Lung (tissue), 12 donors: ENCODE measurements around the gene FGD5. TPM values are rescaled to one million over a fixed set of nuclear protein-coding genes. Genes with fewer than 3 reads are reported as not detected.
A peak's percentile ranks its signal among the peaks of the same experiment; 100 is the strongest.

Experiments
- ATAC-seq: fragments of 200-7000 bp; cut with Tn5 transposase; one replicate; pipeline ENCODE4 v1.9.1; 2020; ENCODE audit warnings: moderate number of reproducible peaks; ENCODE audit not compliant: insufficient read depth, low FRiP score
- DNase-seq, 3 donors: peaks; one replicate each; pipeline ENCODE4 v3.0.0-alpha.2; 2013 to 2017
- H3K27ac ChIP-seq, 2 donors: one replicate each; pipeline ENCODE4 v1.5.1; 2013; ENCODE audit warnings: mild to moderate bottlenecking in 2 of 2, moderate library complexity in 2 of 2, control low read depth in 1 of 2, inconsistent platforms in 1 of 2, low read depth in 1 of 2, low read length in 1 of 2
- H3K27me3 ChIP-seq, 3 donors: one replicate each; pipeline ENCODE4 v1.5.1; 2013; ENCODE audit warnings: low read length in 2 of 3; ENCODE audit not compliant: control insufficient read depth in 3 of 3, insufficient read depth in 3 of 3
- H3K36me3 ChIP-seq, 4 donors: one replicate each; pipeline ENCODE4 v1.5.1; 2013; ENCODE audit warnings: low read length in 4 of 4, mild to moderate bottlenecking in 1 of 4, moderate library complexity in 1 of 4; ENCODE audit not compliant: control insufficient read depth in 4 of 4, insufficient read depth in 4 of 4
- H3K4me1 ChIP-seq, 5 donors: one replicate each; pipeline ENCODE4 v1.5.1; 2013; ENCODE audit warnings: low read length in 5 of 5, mild to moderate bottlenecking in 2 of 5, moderate library complexity in 1 of 5; ENCODE audit not compliant: control insufficient read depth in 5 of 5, insufficient read depth in 5 of 5
- H3K4me3 ChIP-seq: one replicate; pipeline ENCODE4 v1.5.1; 2013; ENCODE audit warnings: mild to moderate bottlenecking, control low read depth, moderate library complexity
- H3K9ac ChIP-seq, 2 donors: one replicate each; pipeline ENCODE4 v1.5.1; 2013; ENCODE audit warnings: low read length in 2 of 2, control low read depth in 1 of 2; ENCODE audit not compliant: insufficient read depth in 1 of 2
- H3K9me3 ChIP-seq, 4 donors: one replicate each; pipeline ENCODE4 v1.5.1; 2013; ENCODE audit warnings: low read length in 3 of 4, mild to moderate bottlenecking in 1 of 4, moderate library complexity in 1 of 4; ENCODE audit not compliant: control insufficient read depth in 4 of 4, insufficient read depth in 3 of 4
- WGBS, 2 donors: extraction: QIAGEN DNeasy Blood & Tissue Kit; methylation state at CpG; one replicate each; pipeline ENCODE4 v1.1.7; 2013; 5-methylcytosine and 5-hydroxymethylcytosine counted together
- polyA plus RNA-seq, 2 donors: library from polyadenylated mRNA; stranded (reverse); fragments of 200-250 nt; gene quantifications; one replicate each; pipeline ENCODE4 v1.2.1, GENCODE V29; 2013
- total RNA-seq, 2 donors: library from RNA; depleted of rRNA in 1 of 2; stranded (reverse); fragments of >200 nt in 1 of 2; gene quantifications; one replicate each; pipeline ENCODE4 v1.2.1, GENCODE V29; 2014 to 2021
- TF ChIP-seq, protein P1 (sequence below): IDR thresholded peaks from 2 replicates; pipeline ENCODE4 v1.5.1; 2012; ENCODE audit warnings: mild to moderate bottlenecking; ENCODE audit errors: control extremely low read depth, extremely low read depth
- donor health status: control.
- donor health status: control.
- donor health status: Bipolar disorder and iron deficiency.
- donor health status: healthy.
- donor health status: DM: yes; HTN: yes; CAD: no.

Gene FGD5
- total and polyA plus RNA-seq, 4 donors = 14.6 to 58.5 (median 32.2) TPM

- DNase-seq = no peak
- no peaks in the 10 kb centered on the region for H3K36me3 ChIP-seq
- H3K4me1 ChIP-seq = peaks cover 0 to 3% (median 0%) of the 10 kb centered on the region in 5 donors
- H3K9ac ChIP-seq = no peak overlapping the region
- no peaks in the 10 kb centered on the region for H3K27me3 ChIP-seq
- no peak for ATAC-seq
- peak overlapping the region in 1 of 2 donors; percentile 55 for H3K27ac ChIP-seq
- TF ChIP-seq, protein P1, sequence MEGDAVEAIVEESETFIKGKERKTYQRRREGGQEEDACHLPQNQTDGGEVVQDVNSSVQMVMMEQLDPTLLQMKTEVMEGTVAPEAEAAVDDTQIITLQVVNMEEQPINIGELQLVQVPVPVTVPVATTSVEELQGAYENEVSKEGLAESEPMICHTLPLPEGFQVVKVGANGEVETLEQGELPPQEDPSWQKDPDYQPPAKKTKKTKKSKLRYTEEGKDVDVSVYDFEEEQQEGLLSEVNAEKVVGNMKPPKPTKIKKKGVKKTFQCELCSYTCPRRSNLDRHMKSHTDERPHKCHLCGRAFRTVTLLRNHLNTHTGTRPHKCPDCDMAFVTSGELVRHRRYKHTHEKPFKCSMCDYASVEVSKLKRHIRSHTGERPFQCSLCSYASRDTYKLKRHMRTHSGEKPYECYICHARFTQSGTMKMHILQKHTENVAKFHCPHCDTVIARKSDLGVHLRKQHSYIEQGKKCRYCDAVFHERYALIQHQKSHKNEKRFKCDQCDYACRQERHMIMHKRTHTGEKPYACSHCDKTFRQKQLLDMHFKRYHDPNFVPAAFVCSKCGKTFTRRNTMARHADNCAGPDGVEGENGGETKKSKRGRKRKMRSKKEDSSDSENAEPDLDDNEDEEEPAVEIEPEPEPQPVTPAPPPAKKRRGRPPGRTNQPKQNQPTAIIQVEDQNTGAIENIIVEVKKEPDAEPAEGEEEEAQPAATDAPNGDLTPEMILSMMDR = no peak
- peaks cover 0 to 2% (median 0%) of the 10 kb centered on the region in 4 donors for H3K9me3 ChIP-seq
- H3K4me3 ChIP-seq = no peak overlapping the region
- WGBS, 2 donors = 54 to 69% methylated on average over 15 of the region's 15 CpGs
Observed at GRCh38 chr3:14793126-14793857, 25.5 kb upstream of the FGD5 start.

GRCh38 chr3:14793858-14794234 is 24.9 kb upstream of the FGD5 start:
- WGBS, 2 donors = 63 to 78% methylated on average over 5 of the region's 5 CpGs
- ATAC-seq (no peak), DNase-seq (no peak)
- peaks cover 0 to 3% (median 0%) of the 10 kb centered on the region in 5 donors for H3K4me1 ChIP-seq
- peak overlapping the region in 1 of 2 donors; percentile 55 for H3K27ac ChIP-seq
- H3K4me3 ChIP-seq = no peak overlapping the region
- peaks cover 0 to 2% (median 0%) of the 10 kb centered on the region in 4 donors for H3K9me3 ChIP-seq
- peaks cover 0 to under 1% (median 0%) of the 10 kb centered on the region in 3 donors for H3K27me3 ChIP-seq
- TF ChIP-seq, protein P1 = no peak
- no peaks in the 10 kb centered on the region for H3K36me3 ChIP-seq
- no peak overlapping the region for H3K9ac ChIP-seq

DNA sequence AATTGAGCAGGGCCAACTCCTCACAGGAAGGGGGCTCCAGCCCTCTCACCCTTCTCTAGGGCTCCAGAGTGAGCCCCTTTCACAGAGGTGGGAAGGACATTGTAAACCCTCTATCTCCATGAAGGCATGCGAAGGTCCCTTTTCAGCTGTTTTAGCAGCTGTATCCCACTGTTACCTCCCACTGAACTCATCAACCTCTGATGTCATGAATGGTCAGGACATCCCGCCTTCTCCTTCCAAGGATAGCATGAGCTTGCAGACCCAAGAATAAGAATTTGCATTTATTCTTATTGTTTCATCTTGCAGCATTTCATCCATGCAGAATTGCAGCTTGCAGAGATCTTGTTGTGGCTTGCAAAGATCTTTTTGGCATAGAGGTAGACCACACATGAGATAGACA is 24.3 kb upstream of the FGD5 start:
- Histone ChIP-seq H3K4me1 (peaks cover 0 to 3% (median 0%) of the 10 kb centered on the region in 5 donors), H3K27me3 (peaks cover 0 to 2% (median 0%) of the 10 kb centered on the region in 3 donors), H3K9me3 (peaks cover 0 to 2% (median 0%) of the 10 kb centered on the region in 4 donors), H3K36me3 (no peaks in the 10 kb centered on the region), H3K9ac (no peak overlapping the region), H3K4me3 (no peak overlapping the region), H3K27ac (no peak overlapping the region)
- ATAC-seq (no peak), DNase-seq (no peak)
- TF ChIP-seq, protein P1 = no peak
- 85 to 93% methylated on average over 2 of the region's 2 CpGs for WGBS, 2 donors
